Measurements from ENCODE around the gene MR1. TPM values are rescaled to one million over a fixed set of nuclear protein-coding genes. Genes with fewer than 3 reads are reported as not detected.

MR1 gene
- total and polyA plus RNA-seq, 3 donors from 2014 or later = 5.8 to 8.6 (median 7.1) TPM

DNA sequence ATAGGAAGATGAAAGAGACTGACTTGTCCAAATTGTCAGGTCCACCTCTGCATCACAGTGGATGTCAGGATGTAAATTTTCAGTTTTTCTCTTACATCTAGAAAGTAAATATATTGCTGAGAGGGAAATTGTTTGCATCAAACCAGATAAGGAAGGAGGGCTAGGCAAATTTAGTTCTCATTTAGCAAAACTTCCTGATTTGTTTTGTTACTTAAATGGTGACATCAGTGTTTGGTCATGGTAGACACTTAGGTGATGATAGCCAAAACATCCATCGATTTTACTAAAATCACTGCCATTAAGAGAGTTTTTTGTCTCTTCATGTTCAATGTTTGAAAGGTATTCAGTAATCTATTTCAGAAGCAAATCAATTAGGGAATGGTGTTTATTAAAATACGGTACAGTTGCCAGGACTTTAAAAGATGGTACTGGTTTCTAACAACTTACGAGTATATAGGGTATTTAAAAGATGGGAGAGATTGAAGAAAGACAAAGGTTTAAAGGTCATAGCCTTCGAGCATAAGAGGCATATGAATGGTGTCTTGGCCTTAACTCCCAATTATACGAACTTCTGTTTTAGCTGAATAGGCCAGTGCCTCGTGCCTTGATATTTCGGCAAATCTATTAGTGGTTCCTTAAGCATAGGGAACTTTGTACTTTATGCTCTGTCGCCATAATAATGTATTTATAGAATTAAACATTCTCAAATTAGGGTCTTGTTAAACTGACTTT, 57.7 kb downstream of the MR1 start:
- peaks cover 25% of the 10 kb centered on the region for H3K4me1 ChIP-seq
- TF ChIP-seq POLR2A (IDR thresholded peaks at IDR 0.05) = no peak
- TF ChIP-seq, protein P1, sequence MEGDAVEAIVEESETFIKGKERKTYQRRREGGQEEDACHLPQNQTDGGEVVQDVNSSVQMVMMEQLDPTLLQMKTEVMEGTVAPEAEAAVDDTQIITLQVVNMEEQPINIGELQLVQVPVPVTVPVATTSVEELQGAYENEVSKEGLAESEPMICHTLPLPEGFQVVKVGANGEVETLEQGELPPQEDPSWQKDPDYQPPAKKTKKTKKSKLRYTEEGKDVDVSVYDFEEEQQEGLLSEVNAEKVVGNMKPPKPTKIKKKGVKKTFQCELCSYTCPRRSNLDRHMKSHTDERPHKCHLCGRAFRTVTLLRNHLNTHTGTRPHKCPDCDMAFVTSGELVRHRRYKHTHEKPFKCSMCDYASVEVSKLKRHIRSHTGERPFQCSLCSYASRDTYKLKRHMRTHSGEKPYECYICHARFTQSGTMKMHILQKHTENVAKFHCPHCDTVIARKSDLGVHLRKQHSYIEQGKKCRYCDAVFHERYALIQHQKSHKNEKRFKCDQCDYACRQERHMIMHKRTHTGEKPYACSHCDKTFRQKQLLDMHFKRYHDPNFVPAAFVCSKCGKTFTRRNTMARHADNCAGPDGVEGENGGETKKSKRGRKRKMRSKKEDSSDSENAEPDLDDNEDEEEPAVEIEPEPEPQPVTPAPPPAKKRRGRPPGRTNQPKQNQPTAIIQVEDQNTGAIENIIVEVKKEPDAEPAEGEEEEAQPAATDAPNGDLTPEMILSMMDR (IDR thresholded peaks at IDR 0.05) = no peak
- 76 to 77% methylated on average over 8 of the region's 8 CpGs for WGBS, 2 donors

DNA sequence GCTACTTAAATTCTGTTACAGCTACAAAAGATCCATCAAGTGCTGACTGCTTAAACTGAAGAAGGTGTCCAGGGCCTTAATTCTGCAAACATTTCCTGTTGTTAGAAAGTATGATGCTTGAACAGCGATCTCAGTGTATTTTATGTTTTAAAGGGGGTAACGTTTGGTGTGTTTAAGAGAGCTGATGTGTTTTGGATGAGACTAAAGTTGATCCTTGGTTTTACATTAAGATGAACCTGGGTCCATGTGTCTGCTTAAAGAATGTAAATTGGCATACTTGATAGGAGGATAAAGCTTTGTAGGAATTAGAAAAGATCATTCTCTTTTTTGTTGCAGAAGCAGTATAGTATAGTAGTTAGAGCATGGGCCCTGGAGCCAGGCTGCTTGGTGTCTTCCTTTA, 58.3 kb downstream of the MR1 start:
- H3K36me3 ChIP-seq (ENCODE audit: low read depth, missing control alignments) = no peaks in the 10 kb centered on the region
- WGBS, 2 donors = 66 to 87% methylated on average over 2 of the region's 2 CpGs
- intact Hi-C loops (cut with DNase I; ENCODE audit: low total_unique reads) = no loop called here
- H3K4me1 ChIP-seq = peaks cover 29% of the 10 kb centered on the region
- H3K27me3 ChIP-seq = no peaks in the 10 kb centered on the region
- DNase-seq = no peak
- no peak overlapping the region for H3K27ac ChIP-seq
- H3K4me3 ChIP-seq = no peak overlapping the region
- TF ChIP-seq, protein P1 (IDR thresholded peaks at IDR 0.05) = no peak
- no peak for TF ChIP-seq POLR2A (IDR thresholded peaks at IDR 0.05)
- H3K9me3 ChIP-seq = no peaks in the 10 kb centered on the region

More for the DNA sequence above, 57.7 kb downstream of the MR1 start:
- H3K4me3 ChIP-seq = peak overlapping the region in 1 of 2 donors; percentile 77
- intact Hi-C loops (cut with DNase I; ENCODE audit: low total_unique reads) = no loop called here
- no peaks in the 10 kb centered on the region for H3K27me3 ChIP-seq
- H3K27ac ChIP-seq = no peak overlapping the region
- no peak for DNase-seq
- no peaks in the 10 kb centered on the region for H3K36me3 ChIP-seq (ENCODE audit: low read depth, missing control alignments)
- H3K9me3 ChIP-seq = no peaks in the 10 kb centered on the region

DNA sequence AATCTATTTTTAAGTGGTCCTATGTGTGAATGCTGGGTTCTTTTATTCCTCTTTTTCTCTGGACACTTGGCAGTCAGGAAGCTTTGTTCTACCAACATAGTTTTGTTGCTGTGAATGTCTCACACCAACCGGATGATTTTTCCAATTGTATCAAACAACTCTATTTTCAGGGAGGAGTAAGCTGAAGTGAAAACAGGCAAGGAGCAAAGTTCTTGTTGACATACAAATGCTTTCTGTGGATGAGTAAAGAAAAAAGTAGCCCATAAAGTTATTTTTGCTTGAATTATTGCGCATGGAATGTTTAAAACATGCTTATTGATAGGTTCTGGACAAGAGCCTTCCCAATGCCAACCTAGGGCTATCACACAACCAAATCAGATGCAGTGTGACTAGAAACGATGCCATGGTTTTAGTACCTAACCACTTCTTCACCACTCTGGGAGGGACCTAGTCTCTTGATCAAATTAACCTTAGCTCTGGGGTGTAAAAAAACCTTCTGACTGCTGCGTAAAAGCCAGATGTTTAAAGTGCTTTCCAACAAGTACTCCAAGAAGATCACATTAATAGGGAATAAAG, 59.2 kb downstream of the MR1 start:
- DNase-seq = no peak
- Histone ChIP-seq H3K9me3 (no peaks in the 10 kb centered on the region), H3K27ac (no peak overlapping the region), H3K27me3 (no peaks in the 10 kb centered on the region), H3K36me3 (ENCODE audit: low read depth, missing control alignments) (no peaks in the 10 kb centered on the region), H3K4me3 (no peak overlapping the region), H3K4me1 (peaks cover 36% of the 10 kb centered on the region)
- TF ChIP-seq POLR2A (IDR thresholded peaks at IDR 0.05) = no peak
- TF ChIP-seq, protein P1 (IDR thresholded peaks at IDR 0.05) = no peak
- WGBS, 2 donors = 70 to 83% methylated on average over 4 of the region's 4 CpGs
- intact Hi-C loops (cut with DNase I; ENCODE audit: low total_unique reads) = no loop called here

DNA sequence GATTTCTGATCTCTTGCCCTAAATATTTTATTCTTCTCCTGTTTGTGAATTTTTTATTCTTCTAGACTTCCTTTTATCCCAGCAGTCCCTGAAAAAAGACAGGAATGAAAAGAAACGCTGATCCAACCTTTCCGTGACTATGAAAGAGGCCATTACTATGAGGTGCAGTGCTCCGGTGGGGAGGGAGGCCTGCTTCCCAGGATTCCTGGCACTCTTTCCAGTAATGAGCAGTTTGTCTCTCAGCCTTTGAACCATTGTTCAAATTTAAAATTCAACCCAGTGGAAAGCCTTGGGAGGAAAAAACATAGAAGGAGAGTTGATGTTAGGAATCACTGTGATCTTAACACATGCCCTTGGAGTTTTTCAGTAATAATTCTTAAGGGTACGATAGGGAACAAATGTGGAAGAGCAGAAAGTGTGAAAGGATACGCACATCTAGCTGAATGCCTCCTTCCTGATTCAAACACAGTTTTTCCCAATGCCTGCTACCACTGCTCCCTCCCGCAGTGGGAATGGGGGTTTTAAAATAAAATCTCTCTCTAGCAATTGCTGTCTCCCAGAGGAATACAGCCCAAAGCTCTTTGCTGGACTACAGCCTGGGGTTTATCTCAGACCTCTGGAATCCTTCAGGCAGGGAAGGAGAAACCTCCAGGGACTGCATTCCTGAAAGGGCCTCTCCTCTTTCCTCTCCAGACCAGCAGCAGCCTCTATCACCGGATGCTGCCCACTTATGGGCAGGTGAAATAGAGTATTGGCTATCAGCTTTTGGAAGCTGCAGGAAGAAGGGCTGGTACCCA, 60.8 kb downstream of the MR1 start:
- WGBS, 2 donors = 43 to 49% methylated on average over 7 of the region's 7 CpGs
- Histone ChIP-seq H3K9me3 (no peaks in the 10 kb centered on the region), H3K27me3 (no peaks in the 10 kb centered on the region), H3K4me1 (peaks cover 45% of the 10 kb centered on the region), H3K36me3 (ENCODE audit: low read depth, missing control alignments) (no peaks in the 10 kb centered on the region), H3K4me3 (no peak overlapping the region), H3K27ac (peak overlapping the region; percentile 10 to 33)
- intact Hi-C loops (cut with DNase I; ENCODE audit: low total_unique reads) = no loop called here
- DNase-seq = peak; percentile 41
- TF ChIP-seq, protein P1 (IDR thresholded peaks at IDR 0.05) = no peak
- TF ChIP-seq POLR2A (IDR thresholded peaks at IDR 0.05) = no peak

Measured in testis (tissue), 3 donors.